ENCODE data around the gene CXXC5.
"Not testable (repeated sequence)": the region's sequence is repeated elsewhere in the genome, so short reads cannot be mapped to it uniquely, and the experiment has no call there.

The CXXC5 gene

GRCh38 chr5:139648205-139649081 is at the start of gene CXXC5:
TSS of gene CXXC5 (plus strand) at chr5:139648349. CDS start at chr5:139680524, 32,175 bp downstream.
- DNase-seq (ENCODE audit: low spot score): peak; percentile 91

- not testable (repeated sequence) for DNase-seq (ENCODE audit: low spot score)
These were observed 49.6 kb upstream of the CXXC5 start for GRCh38 chr5:139598601-139598965.

DNA sequence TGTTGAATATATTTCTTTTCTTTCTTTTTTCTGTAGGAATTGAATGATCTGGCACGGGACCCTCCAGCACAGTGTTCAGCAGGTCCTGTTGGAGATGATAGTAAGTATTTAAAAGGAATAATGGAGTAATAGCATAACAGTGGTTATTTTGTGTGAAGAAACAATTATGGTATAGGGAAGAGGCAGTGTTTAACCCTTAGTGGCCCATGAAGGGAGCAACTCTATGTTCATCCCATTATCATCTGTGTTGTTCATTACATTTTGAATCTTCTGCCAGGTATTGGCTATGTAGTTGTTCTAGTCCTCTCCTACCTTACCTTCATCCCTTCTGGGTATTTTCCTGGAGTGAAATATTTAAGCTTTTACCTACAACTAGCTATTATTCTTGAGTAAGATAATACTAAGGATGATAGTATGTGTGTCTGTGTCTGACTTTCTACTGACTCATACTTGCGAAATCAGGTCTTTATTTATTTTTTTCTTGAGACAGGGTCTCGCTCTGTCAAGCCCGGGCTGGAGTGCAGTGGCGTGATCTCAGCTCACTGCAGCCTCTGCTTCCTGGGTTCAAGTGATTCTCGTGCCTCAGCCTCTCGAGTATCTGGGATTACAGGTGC is 47.7 kb upstream of the CXXC5 start:
- DNase-seq (ENCODE audit: low spot score): peak; percentile 40

DNA sequence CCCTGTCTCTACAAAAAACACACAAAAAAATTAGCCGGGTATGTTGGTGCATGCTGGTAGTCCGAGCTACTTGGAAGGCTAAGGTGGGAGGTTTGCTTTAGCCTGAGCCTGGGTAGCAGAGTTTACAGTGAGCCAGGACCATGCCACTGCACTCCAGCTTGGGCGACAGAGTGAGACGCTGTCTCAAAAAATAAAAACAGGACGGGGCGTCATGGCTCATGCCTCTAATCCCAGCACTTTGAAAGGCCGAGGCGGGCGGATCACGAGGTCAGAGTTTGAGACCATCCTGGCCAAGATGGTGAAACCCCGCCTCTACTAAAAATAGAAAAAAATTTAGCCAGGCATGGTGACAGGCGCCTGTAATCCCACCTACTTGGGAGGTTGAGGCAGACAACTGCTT is 46.7 kb upstream of the CXXC5 start:
- no peak for DNase-seq (ENCODE audit: low spot score)

- not testable (repeated sequence) for DNase-seq (ENCODE audit: low spot score)
These were observed 46.2 kb upstream of the CXXC5 start for GRCh38 chr5:139601948-139602347.

DNA sequence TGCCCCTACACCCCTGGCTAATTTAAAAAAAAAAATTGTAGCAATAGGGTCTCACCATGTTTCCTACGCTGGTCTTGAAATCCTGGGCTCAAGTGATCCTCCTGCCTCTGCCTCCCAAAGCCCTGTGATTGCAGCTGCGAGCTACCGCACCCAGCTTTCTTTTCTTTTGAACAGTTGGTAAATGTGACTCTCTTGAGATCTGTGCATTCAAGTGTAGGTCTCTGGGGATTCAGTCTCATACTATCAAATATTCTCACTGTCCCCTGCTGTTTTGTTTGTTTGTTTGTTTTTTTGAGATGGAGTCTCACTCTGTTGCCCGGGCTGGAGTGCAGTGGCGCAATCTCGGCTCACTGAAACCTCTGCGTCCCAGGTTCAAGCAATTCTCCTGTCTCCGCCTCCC is 42.3 kb upstream of the CXXC5 start:
- DNase-seq (ENCODE audit: low spot score): no peak

DNA sequence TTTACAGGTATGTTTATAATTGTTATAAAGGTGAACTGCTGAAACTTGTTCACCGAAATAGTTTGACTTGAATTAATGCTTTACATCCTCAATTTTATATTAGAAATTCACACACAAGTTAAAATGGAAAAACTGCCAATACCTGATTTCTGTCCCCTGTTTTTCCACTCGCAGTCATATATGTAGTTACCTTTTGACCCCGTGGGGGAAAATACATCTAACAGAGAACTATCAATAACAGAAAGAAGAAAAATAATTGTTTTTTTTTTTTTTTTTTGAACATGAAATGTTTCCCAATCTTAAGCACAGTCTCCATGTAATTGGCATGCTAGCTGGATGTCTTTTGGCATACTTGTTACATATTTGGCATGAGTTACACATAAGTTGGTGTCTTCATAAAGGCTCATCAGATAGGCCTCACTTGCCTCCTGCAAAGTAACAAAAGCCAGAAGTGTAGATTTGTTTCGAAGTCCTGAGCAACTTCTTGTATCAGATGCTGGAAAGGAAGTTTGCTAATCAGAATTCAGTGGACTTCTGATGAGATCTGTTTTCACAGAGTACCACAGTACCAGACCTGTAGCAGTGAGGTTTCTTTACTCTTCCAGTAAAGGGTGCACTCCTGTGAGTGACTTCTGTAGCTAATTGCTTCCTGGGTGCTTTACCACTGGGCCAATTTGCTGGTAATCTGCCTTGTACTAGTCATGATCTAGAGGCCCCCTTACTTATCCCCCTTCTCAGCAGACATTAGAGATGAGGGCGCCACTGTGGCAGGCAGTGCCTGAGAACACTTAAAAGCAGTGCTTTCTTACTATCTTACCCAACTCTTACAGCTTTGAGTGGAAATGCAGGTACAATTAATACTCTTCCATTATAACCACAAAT is 36.2 kb upstream of the CXXC5 start:
- no peak for DNase-seq (ENCODE audit: low spot score)

GRCh38 chr5:139619861-139620260 is 28.3 kb upstream of the CXXC5 start:
- DNase-seq (ENCODE audit: low spot score): no peak

- not testable (repeated sequence) for DNase-seq (ENCODE audit: low spot score)
These were observed 22.8 kb upstream of the CXXC5 start for GRCh38 chr5:139625398-139625797.

DNA sequence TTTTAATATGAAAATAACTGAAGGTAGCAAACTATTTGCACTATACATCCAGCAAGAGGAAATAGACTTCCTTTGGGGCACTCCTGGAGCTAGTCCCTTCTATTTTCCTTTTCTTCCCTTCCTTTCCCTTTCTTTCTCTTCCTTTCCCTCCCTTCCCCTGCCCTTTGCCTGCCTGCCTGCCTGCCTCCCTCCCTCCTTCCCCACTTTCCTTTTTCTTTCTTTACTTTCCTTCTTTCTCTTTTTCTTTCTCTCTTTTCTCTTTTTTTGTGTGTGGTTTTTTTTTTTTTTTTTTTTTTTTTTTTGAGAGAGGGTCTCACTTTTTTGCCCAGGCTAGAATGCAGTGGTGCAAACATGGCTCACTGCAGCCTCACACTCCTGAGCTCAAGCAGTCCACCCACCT is 17.3 kb upstream of the CXXC5 start:
- no peak for DNase-seq (ENCODE audit: low spot score)

- no peak for DNase-seq (ENCODE audit: low spot score)
These were observed 16.5 kb upstream of the CXXC5 start for GRCh38 chr5:139631520-139632165.

- DNase-seq (ENCODE audit: low spot score): peak; percentile 78
These were observed 14.7 kb upstream of the CXXC5 start for GRCh38 chr5:139633295-139634027.

- DNase-seq (ENCODE audit: low spot score): no peak
These were observed 14.2 kb upstream of the CXXC5 start for GRCh38 chr5:139634028-139634325.

GRCh38 chr5:139634541-139634940 is 13.6 kb upstream of the CXXC5 start:
- no peak for DNase-seq (ENCODE audit: low spot score)

DNA sequence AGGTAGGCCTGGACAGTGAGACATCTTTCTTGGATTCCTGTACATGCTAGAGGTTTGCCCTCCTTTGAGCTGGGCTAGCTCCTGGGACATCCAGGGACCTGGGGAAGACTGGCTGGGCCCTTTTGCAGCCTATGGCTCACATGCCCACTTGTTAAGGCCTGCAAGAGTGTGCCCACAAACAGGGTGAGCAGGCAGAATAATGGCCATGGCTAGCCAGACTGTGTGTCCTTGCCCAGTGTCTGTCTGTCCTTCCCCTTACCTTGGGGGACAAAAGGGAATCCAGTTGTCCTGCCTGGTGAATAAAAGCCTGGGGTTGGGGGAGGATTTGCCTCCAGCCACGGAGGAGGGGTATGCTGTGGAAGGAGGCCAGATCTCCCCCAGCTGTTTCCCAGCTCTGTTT is 13.0 kb upstream of the CXXC5 start:
- DNase-seq (ENCODE audit: low spot score): no peak

GRCh38 chr5:139635606-139636206 is 12.4 kb upstream of the CXXC5 start:
- DNase-seq (ENCODE audit: low spot score): peak; percentile 86

- DNase-seq (ENCODE audit: low spot score): no peak
These were observed 11.8 kb upstream of the CXXC5 start for GRCh38 chr5:139636207-139636792.

DNA sequence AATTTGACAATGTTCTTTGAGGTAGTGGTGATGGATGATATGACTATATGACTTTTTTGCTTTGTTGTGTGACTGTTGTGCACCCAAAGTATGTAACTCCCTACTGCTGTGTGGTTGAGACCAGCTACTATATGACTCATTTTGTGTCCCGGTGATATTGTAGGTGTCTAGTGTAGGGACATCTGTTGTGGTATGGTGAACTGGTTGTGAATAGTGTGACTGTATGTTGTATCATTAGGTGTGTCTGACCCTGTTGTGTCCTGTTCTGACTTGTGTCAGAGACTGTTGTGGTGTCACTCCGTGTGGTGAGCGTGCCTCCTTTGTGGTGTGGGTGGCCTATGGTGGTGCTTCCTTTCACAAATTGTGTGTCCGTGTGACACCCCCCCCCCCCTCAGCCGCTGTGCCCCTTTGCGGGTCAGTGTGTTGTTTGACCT is 11.2 kb upstream of the CXXC5 start:
- no peak for DNase-seq (ENCODE audit: low spot score)

GRCh38 chr5:139637438-139638089 is 10.6 kb upstream of the CXXC5 start:
- peak; percentile 94 for DNase-seq (ENCODE audit: low spot score)

DNA sequence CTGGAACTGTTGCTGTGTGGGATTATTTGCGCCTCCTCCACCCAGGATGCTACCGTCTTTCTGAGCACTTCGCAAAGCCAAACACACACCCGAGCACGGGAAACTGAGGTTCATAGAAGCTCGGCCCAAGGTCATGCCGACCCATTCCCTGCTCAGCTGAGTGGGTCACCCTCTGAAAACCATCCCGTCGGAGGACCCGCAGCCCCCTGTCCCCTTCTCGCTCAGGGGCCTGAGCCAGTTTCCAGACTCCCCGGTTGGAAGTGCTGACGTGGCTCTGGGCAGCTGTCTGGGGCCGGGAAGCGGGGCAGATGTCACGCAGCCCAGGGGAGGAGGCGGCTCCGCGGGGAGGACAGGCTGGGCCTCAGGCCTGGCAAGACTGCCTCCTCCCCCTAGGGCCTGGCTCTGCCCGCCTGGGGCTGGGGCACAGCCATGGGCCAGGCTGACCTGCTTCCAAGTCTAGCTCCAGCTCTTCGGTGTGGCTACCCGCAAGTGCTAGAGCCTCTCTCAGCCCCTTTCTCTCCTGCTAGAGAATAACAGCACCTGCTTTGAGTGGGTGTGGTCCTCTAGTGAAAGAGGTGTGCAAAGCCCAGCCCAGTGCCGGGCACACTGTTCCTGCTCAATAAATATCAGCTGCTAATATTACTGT is 9.9 kb upstream of the CXXC5 start:
- DNase-seq (ENCODE audit: low spot score): peak; percentile 86
